ENCODE results near the gene MEX3D.

GRCh38 chr19:1518471-1518870 lies 49.7 kb downstream of the MEX3D start:
- TF ChIP-seq CTCF (IDR thresholded peaks at IDR 0.05) (no peak), POLR2A (IDR thresholded peaks at IDR 0.05) (no peak)

Measured in gastroesophageal sphincter (tissue), 3 donors.